ES-I3 (cell line): ENCODE data around the gene LRRC8B.

ENCODE experiments used
- H3K36me3 ChIP-seq: 2 replicates; pipeline ENCODE4 v1.6.1; 2013; ENCODE audit warnings: mild to moderate bottlenecking, low read length, control low read depth, moderate library complexity; ENCODE audit not compliant: insufficient read depth
- H3K4me1 ChIP-seq: 2 replicates; pipeline ENCODE4 v1.6.1; 2013; ENCODE audit warnings: mild to moderate bottlenecking, control low read depth, low read length; ENCODE audit not compliant: insufficient read depth
- H3K9ac ChIP-seq: 2 replicates; pipeline ENCODE4 v1.6.1; 2013; ENCODE audit warnings: low read depth, mild to moderate bottlenecking, low read length, moderate library complexity
- H3K9me3 ChIP-seq: 2 replicates; pipeline ENCODE4 v1.6.1; 2013; ENCODE audit warnings: mild to moderate bottlenecking, low read length, moderate library complexity; ENCODE audit not compliant: control insufficient read depth, insufficient read depth

LRRC8B gene

DNA sequence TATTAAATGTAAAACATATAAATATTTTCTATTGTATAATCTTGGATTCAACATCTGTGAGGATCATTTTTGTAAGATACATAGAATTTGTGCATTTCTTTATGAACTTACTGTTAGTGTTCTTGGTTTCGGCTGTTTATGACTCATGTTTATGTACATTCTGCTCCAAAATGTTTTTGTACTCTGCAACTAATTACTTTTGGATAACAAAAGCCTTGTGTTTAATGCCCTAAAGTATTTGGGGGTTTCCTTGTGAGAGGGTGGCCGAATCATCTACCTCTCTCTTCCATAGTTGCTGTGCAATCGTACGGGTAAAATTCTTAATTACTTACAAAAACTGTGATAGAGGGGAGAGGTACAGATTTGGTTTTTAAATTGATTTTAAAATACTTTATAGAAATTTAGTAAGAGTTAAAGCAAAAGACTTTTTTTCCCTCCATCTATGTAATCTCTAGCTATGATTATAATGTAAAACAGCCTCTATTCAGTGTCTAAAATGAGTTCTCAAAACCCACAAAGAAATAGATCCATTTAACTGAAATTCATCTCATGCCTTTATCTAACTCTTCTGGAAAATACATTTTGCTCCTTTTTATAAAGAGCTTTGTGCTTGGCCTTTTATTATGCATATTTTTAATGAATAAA is 69.6 kb downstream of the LRRC8B start:
- H3K9ac ChIP-seq: no peak overlapping the region
- H3K9me3 ChIP-seq: no peaks in the 10 kb centered on the region
- H3K36me3 ChIP-seq: no peaks in the 10 kb centered on the region; the same call in 1 of the 2 replicates
- peaks cover 15% of the 10 kb centered on the region; the same call in 1 of the 2 replicates for H3K4me1 ChIP-seq

DNA sequence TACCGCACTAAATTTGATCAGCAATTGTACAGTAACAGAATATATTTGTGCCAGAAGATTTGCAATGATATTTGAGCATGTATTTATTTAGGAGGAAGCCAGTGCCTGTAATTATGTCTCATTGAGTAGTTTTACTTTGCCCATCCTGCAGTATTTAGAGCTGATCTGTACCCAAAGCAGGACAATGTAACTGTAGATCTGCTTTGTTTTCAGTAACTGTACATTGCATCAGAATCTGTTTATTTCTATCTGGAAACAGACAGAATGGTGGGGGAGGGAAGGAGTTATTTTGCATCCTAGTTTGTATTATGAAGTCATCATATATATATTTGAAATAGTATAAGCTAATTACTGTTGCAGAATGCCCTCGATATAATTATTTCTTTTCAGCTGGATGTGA is 72.1 kb downstream of the LRRC8B start:
- Histone ChIP-seq H3K9me3 (no peaks in the 10 kb centered on the region), H3K9ac (no peak overlapping the region), H3K4me1 (peaks cover 18% of the 10 kb centered on the region; the same call in 1 of the 2 replicates), H3K36me3 (no peaks in the 10 kb centered on the region; the same call in 1 of the 2 replicates)

DNA sequence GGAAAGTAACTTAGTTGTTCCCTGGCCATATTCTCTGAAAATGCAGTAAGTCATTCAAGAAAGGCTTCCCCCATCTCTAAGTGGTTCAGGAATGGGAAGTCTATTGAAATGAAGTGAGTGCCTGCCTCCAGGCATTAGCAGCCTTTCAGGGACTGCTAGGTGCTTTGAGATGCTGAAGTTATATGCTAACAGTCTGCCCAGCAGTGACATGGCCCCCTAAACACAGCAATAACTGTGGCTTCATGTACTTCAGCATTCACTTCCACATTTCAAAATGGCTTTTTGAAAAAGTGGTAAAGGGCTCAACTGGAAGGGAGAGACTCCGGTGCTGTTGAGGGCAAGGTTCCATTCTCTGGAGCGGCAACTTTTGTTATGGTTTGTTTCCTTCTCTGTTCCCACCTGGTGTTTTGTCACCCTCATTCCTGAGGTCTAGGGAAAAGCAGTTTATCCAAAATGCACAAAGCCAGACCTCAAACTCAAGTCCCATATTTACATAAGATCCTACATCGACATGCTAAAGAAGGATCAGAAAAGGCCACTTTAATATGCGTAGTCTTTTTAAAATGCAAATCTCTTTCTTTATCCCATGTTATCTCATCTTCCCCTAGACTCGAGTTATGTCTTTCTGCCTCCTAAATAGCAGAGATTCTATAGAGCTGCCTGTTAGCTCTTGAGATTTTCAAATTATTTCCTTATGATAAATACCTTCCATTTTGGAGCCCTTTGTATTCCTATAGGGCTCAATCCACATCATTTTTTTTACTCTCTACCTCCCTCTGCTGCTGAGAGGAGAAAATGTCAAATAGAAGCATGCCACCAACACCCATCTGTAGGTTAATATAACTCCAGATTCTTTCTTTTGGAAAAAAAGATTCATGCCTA is 74.1 kb downstream of the LRRC8B start:
- no peaks in the 10 kb centered on the region for H3K9me3 ChIP-seq
- no peak overlapping the region for H3K9ac ChIP-seq
- H3K36me3 ChIP-seq: no peaks in the 10 kb centered on the region
- H3K4me1 ChIP-seq: peaks cover 18% of the 10 kb centered on the region; the same call in 1 of the 2 replicates

DNA sequence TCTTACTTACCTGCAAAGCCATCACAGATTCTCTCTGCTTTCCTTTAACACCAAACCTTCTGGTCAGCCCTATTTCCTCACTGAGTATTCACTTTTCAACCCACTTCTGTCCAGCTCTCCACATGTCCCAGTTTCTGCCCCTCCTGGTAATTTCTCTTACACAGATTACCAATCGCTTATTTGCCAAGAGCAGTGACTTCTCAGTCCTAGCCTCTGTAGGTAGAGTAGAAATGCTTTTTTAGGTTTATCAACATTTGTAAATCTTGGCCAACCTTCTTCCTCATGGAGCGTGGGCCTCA is 74.7 kb downstream of the LRRC8B start:
- Histone ChIP-seq H3K9me3 (no peaks in the 10 kb centered on the region), H3K9ac (no peak overlapping the region), H3K4me1 (peaks cover 18% of the 10 kb centered on the region; the same call in 1 of the 2 replicates), H3K36me3 (no peaks in the 10 kb centered on the region)

DNA sequence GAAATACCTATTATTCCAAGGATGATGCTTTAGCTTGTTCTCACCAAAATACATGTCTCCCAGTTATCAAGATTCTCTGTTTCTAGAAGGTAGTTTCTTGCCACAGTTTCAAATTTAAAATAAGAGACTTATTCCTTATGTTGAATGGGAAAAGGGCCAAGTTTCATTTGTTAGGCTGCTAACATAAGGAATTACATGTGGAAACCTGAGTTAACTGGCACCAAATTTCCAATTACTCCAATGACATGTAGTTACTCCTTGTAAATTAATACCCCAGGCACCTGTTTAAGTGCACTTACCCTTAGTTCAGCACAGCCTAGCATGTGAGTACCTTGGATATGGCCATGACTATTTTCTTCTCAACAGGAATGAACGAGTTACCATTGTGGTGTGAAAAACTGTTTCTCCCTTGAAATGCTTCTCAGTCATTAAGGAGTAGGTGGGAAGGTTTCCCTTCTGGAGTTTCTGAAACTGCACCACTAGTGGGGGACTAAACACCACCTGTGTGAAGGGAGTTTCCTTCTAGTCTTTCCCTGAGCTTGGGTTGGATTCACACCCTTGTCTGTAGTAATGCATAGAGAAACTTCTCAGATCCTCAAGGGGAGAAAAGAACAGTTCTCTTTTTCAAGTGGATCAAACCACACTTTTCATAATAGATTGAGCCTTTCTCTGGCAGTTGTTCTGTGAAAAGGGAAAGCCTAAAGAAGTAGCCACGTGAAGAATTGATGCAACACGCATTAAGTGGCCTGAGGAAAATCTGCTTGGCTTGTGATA is 76.0 kb downstream of the LRRC8B start:
- Histone ChIP-seq H3K9ac (no peak overlapping the region), H3K4me1 (peaks cover 18% of the 10 kb centered on the region; the same call in 1 of the 2 replicates), H3K9me3 (no peaks in the 10 kb centered on the region), H3K36me3 (no peaks in the 10 kb centered on the region)

DNA sequence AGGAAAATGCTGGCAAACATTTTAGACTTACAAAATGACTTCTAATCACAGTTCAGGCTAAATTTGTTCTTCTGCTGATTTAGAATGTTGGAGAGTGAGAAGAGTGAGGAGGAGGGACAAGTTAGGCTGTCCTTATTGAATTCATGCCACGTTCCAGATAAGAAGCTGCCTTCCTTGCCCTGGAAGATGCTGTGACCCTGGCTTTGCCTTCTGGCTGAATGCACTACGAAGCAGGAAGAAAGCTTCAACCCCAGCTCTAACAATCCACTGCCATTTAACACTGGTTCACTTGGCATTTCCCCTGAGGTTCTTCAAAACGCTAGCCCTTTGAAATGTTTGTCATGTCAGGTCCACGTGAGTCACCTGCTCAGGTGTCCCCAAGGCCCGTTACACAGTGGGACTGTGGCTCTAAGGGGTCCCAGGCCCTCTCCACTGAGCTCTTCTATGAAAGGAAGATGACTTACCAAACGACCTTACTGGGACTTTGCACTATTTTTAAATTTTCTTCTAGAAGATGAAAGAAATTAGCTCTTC is 78.3 kb downstream of the LRRC8B start:
- no peak overlapping the region for H3K9ac ChIP-seq
- no peaks in the 10 kb centered on the region for H3K9me3 ChIP-seq
- H3K36me3 ChIP-seq: no peaks in the 10 kb centered on the region
- peaks cover 16% of the 10 kb centered on the region; the same call in 1 of the 2 replicates for H3K4me1 ChIP-seq

DNA sequence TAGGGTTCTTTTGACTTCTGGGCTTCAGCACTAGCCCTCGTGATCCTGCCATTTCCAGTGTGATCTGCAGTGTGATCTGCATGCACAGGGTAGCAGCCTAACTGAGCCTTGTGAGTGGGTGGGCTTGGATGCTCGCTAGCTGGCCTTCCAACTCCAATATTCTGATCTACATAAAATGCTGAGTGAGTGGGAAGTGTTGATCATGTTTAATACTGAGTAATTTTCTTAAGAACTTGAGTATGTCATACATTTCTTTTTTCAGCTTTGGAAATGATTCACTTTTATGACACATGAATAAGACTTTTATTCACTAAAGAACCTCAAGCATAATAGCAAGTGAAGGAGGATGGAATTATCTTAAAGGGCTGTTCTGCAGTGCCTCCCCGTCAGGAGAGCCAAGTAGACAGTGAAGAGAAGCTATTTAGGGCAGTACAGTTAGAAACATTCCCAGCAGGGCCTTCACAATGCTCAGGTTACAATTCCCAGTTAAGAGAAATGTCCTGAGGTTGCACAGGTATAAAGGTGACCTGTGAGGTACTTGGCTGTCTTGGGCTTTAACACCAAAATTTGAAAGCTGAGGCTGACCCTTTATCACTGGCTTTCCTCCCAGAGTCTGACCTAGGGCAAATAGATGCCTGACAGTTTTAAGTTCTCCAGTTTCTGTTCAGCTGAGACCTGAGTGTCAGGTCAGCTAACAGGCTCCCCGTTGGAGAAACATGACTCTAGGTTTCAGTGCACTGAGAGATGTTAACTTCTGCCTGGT is 79.2 kb downstream of the LRRC8B start:
- Histone ChIP-seq H3K9ac (no peak overlapping the region), H3K9me3 (no peaks in the 10 kb centered on the region), H3K4me1 (peaks cover 7% of the 10 kb centered on the region; the same call in 1 of the 2 replicates)

DNA sequence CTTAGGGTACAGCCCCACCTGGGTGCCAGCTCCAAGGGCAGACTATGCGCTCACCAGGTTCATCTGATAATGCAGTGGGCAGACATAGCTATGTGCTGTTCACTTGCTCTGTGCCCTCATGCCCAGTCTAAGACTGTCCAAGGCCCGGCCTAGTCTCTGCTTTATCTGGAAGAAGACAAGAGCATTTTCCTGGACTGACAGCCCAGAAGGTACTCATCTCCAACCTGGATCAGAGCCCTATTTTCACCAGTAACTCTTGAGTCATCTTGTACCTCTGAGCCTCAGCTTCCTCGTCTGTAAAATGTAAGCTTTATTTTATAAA is 79.7 kb downstream of the LRRC8B start:
- Histone ChIP-seq H3K9me3 (no peaks in the 10 kb centered on the region), H3K4me1 (peaks cover 2% of the 10 kb centered on the region; the same call in 1 of the 2 replicates), H3K9ac (no peak overlapping the region), H3K36me3 (no peaks in the 10 kb centered on the region)

More for the DNA sequence above, 79.2 kb downstream of the LRRC8B start:
- no peaks in the 10 kb centered on the region for H3K36me3 ChIP-seq

DNA sequence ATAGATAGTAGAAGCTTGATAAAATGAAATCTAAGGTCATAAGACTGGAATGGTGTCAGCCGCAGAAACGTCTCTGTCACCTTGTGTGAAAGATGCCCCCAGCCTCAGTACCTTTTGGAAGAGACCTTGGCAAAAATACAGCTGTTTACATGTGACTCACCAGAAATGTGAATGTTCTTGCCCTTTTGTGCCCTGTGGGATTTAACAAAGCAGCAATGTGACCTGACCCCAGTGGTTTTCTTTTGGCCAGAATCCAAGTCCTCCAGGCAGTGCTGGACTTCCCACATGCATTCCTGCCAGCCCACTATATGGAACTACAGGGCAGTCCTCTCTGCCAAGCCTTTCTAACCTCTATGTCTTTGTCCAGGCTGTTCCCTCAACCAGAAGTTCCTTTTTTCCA is 81.1 kb downstream of the LRRC8B start:
- no peaks in the 10 kb centered on the region for H3K9me3 ChIP-seq
- no peak overlapping the region for H3K9ac ChIP-seq
- no peaks in the 10 kb centered on the region; the same call in 1 of the 2 replicates for H3K4me1 ChIP-seq
- H3K36me3 ChIP-seq: no peaks in the 10 kb centered on the region

DNA sequence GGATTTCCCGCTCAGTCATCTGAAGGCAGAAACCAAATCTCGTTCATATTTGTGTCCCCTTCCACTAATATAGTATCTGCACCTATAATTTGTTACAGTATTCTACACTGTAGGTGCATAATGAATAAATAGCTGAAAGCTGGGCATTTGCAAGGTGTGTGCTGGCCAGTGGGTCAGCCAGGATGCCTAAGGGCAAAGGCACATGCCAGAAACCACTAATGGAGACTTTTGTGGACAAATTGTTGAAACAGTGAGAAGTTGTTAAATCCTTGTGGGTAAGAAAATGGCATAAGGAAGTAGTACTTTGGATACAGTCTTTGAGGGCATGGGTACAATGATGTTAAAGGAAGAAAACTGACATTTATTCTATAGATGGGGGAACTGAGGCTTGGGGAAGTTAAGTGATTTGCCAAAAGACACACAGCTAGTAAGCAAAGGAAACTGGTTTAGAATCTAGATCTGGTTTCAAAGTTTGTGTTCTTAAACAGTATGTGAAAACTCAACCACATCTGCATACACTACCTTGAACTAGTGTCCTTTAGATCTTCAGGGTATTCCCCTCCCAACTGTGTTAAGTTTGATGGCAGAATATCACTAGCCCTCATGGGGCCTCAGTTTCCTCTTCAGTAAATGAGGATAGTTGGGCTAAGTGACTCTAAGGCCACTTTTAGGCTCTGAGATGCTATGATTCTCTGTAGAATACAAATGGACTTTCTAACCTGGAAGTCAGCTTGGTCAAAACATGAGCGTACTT is 81.8 kb downstream of the LRRC8B start:
- no peaks in the 10 kb centered on the region for H3K9me3 ChIP-seq

DNA sequence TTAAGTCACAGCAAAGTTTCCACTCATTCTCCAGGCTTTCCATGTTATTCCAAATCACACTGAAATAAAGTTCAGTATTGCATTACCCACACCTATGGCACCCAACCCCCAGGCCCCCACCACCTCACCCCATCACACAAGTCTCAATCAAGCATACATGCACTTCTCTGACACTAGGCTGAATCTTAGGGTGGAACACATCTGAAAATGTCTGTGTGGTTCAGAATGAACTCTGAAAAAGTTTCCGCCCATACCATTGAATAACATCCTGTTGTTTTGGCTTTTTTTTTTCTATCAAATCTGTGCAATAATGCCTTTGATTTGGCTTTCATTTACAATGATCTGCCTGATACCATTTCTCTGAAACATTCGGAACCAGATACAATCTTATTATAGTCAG is 82.5 kb downstream of the LRRC8B start:
- no peaks in the 10 kb centered on the region for H3K36me3 ChIP-seq
- H3K9ac ChIP-seq: no peak overlapping the region
- no peaks in the 10 kb centered on the region for H3K9me3 ChIP-seq
- H3K4me1 ChIP-seq: no peaks in the 10 kb centered on the region; the same call in 1 of the 2 replicates

More for the DNA sequence above, 81.8 kb downstream of the LRRC8B start:
- Histone ChIP-seq H3K9ac (no peak overlapping the region), H3K36me3 (no peaks in the 10 kb centered on the region), H3K4me1 (no peaks in the 10 kb centered on the region; the same call in 1 of the 2 replicates)

DNA sequence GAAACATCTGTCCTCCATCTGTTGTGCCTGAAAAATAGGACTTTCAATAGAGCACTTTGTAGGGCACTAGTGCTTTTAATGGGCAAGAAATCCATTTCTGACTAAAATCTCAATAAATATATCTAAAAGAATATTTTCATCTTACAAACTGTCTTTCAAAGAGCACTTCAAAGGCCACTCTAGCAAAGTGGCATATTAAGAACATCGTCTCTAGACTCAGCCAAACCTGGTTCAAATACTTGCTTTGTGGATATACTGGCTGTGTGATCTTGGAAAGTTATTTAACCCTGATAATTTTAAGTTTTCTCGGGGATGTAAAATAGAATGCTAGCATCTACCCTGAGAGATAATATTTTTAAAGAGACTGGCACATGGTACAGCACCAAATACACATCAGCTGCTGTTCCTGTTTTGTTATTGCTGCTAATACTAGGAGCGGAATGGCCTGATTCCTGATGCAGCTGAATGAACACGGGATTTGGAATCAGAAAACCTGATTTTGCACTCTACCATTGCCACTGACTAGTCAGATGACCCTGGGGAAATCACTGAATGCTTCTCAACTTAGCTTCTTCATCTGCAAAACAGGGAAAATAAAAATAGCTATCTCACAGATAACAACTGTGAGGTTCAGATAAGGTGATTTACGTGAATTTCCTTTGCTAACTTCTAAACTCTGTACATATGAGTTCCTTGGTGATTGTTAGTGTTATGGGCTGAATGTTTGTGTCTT is 83.1 kb downstream of the LRRC8B start:
- H3K4me1 ChIP-seq: no peaks in the 10 kb centered on the region; the same call in 1 of the 2 replicates
- no peaks in the 10 kb centered on the region for H3K9me3 ChIP-seq
- no peak overlapping the region for H3K9ac ChIP-seq
- H3K36me3 ChIP-seq: no peaks in the 10 kb centered on the region
